Activated T-cell treated with anti-CD3 and anti-CD28 coated beads, Interleukin-2, amount 50 U/mL, for 24 hours (primary cell): ENCODE data around the gene MRPL33.

ENCODE experiments used
- DNase-seq: peaks from one replicate; pipeline ENCODE4 v3.0.0-alpha.2; 2020
- H3K27ac Mint-ChIP-seq: 2 replicates; pipeline ENCODE4 v1.8.0; 2020; ENCODE audit warnings: mild to moderate bottlenecking, mixed read lengths
- H3K27me3 Mint-ChIP-seq: 2 replicates; pipeline ENCODE4 v1.8.0; 2020; ENCODE audit warnings: mixed read lengths
- H3K36me3 Mint-ChIP-seq: 2 replicates; pipeline ENCODE4 v1.8.0; 2020; ENCODE audit warnings: low read depth, mixed read lengths
- H3K4me1 Mint-ChIP-seq: 2 replicates; pipeline ENCODE4 v1.8.0; 2020; ENCODE audit warnings: low read depth, mixed read lengths
- H3K4me3 Mint-ChIP-seq: 2 replicates; pipeline ENCODE4 v1.8.0; 2020; ENCODE audit warnings: mild to moderate bottlenecking, moderate library complexity, mixed read lengths
- H3K9me3 Mint-ChIP-seq: 2 replicates; pipeline ENCODE4 v1.8.0; 2020; ENCODE audit warnings: mixed read lengths

The MRPL33 gene

GRCh38 chr2:27804146-27804545 lies 32.6 kb downstream of the MRPL33 start:
- H3K9me3 Mint-ChIP-seq: no peaks in the 10 kb centered on the region
- no peak for DNase-seq
- no peaks in the 10 kb centered on the region for H3K27me3 Mint-ChIP-seq
- H3K27ac Mint-ChIP-seq: no peak overlapping the region
- H3K4me1 Mint-ChIP-seq: peaks cover 4% of the 10 kb centered on the region
- no peaks in the 10 kb centered on the region for H3K36me3 Mint-ChIP-seq
- H3K4me3 Mint-ChIP-seq: no peak overlapping the region

- Mint-ChIP-seq H3K4me1 (peaks cover 11% of the 10 kb centered on the region), H3K36me3 (no peaks in the 10 kb centered on the region), H3K27me3 (no peaks in the 10 kb centered on the region), H3K27ac (no peak overlapping the region), H3K4me3 (no peak overlapping the region), H3K9me3 (no peaks in the 10 kb centered on the region)
- DNase-seq: no peak
Measured at GRCh38 chr2:27805180-27805579, 33.7 kb downstream of the MRPL33 start.

- Mint-ChIP-seq H3K4me3 (no peak overlapping the region), H3K9me3 (no peaks in the 10 kb centered on the region), H3K36me3 (no peaks in the 10 kb centered on the region), H3K27ac (no peak overlapping the region), H3K27me3 (no peaks in the 10 kb centered on the region), H3K4me1 (peaks cover 12% of the 10 kb centered on the region)
- DNase-seq: no peak
Measured at GRCh38 chr2:27806311-27807059, 35.0 kb downstream of the MRPL33 start.

GRCh38 chr2:27807476-27807875 lies 36.0 kb downstream of the MRPL33 start:
- no peak overlapping the region for H3K4me3 Mint-ChIP-seq
- H3K9me3 Mint-ChIP-seq: no peaks in the 10 kb centered on the region
- no peak overlapping the region for H3K27ac Mint-ChIP-seq
- peaks cover 12% of the 10 kb centered on the region for H3K4me1 Mint-ChIP-seq
- no peak for DNase-seq
- no peaks in the 10 kb centered on the region for H3K27me3 Mint-ChIP-seq
- no peaks in the 10 kb centered on the region for H3K36me3 Mint-ChIP-seq

GRCh38 chr2:27808418-27808817 lies 36.9 kb downstream of the MRPL33 start:
- H3K27ac Mint-ChIP-seq: no peak overlapping the region
- no peaks in the 10 kb centered on the region for H3K9me3 Mint-ChIP-seq
- H3K4me1 Mint-ChIP-seq: peaks cover 12% of the 10 kb centered on the region
- no peak overlapping the region for H3K4me3 Mint-ChIP-seq
- H3K27me3 Mint-ChIP-seq: no peaks in the 10 kb centered on the region
- H3K36me3 Mint-ChIP-seq: no peaks in the 10 kb centered on the region
- DNase-seq: no peak

- Mint-ChIP-seq H3K4me3 (no peak overlapping the region), H3K36me3 (no peaks in the 10 kb centered on the region), H3K27me3 (no peaks in the 10 kb centered on the region), H3K9me3 (no peaks in the 10 kb centered on the region), H3K4me1 (peaks cover 12% of the 10 kb centered on the region), H3K27ac (no peak overlapping the region)
- DNase-seq: no peak
Measured at GRCh38 chr2:27808984-27809383, 37.5 kb downstream of the MRPL33 start.

GRCh38 chr2:27809761-27810241 lies 38.3 kb downstream of the MRPL33 start:
- DNase-seq: no peak
- Mint-ChIP-seq H3K4me3 (no peak overlapping the region), H3K4me1 (peaks cover 12% of the 10 kb centered on the region), H3K27me3 (no peaks in the 10 kb centered on the region), H3K27ac (peak overlapping the region; percentile 23), H3K36me3 (no peaks in the 10 kb centered on the region), H3K9me3 (no peaks in the 10 kb centered on the region)

GRCh38 chr2:27810455-27810854 lies 38.9 kb downstream of the MRPL33 start:
- DNase-seq: no peak
- Mint-ChIP-seq H3K36me3 (no peaks in the 10 kb centered on the region), H3K27me3 (no peaks in the 10 kb centered on the region), H3K27ac (peak overlapping the region; percentile 11), H3K9me3 (no peaks in the 10 kb centered on the region), H3K4me3 (no peak overlapping the region), H3K4me1 (peaks cover 12% of the 10 kb centered on the region)

- H3K36me3 Mint-ChIP-seq: no peaks in the 10 kb centered on the region
- H3K27me3 Mint-ChIP-seq: no peaks in the 10 kb centered on the region
- no peak overlapping the region for H3K4me3 Mint-ChIP-seq
- DNase-seq: no peak
- H3K27ac Mint-ChIP-seq: no peak overlapping the region
- H3K9me3 Mint-ChIP-seq: no peaks in the 10 kb centered on the region
- H3K4me1 Mint-ChIP-seq: peaks cover 12% of the 10 kb centered on the region
Measured at GRCh38 chr2:27811768-27812167, 40.2 kb downstream of the MRPL33 start.

- Mint-ChIP-seq H3K4me3 (no peak overlapping the region), H3K4me1 (peaks cover 8% of the 10 kb centered on the region), H3K9me3 (no peaks in the 10 kb centered on the region), H3K27me3 (no peaks in the 10 kb centered on the region), H3K36me3 (no peaks in the 10 kb centered on the region), H3K27ac (no peak overlapping the region)
- DNase-seq: no peak
Measured at GRCh38 chr2:27814758-27815157, 43.2 kb downstream of the MRPL33 start.

GRCh38 chr2:27815860-27816438 lies 44.4 kb downstream of the MRPL33 start:
- Mint-ChIP-seq H3K36me3 (no peaks in the 10 kb centered on the region), H3K9me3 (no peaks in the 10 kb centered on the region), H3K4me1 (peaks cover 3% of the 10 kb centered on the region), H3K27ac (no peak overlapping the region), H3K27me3 (no peaks in the 10 kb centered on the region), H3K4me3 (no peak overlapping the region)
- DNase-seq: no peak

- no peaks in the 10 kb centered on the region for H3K27me3 Mint-ChIP-seq
- peaks cover 3% of the 10 kb centered on the region for H3K4me1 Mint-ChIP-seq
- H3K9me3 Mint-ChIP-seq: peaks cover 7% of the 10 kb centered on the region
- no peak overlapping the region for H3K27ac Mint-ChIP-seq
- H3K4me3 Mint-ChIP-seq: no peak overlapping the region
- DNase-seq: no peak
- H3K36me3 Mint-ChIP-seq: peaks cover 3% of the 10 kb centered on the region
Measured at GRCh38 chr2:27822049-27822448, 50.5 kb downstream of the MRPL33 start.

GRCh38 chr2:27823135-27823534 lies 51.6 kb downstream of the MRPL33 start:
- no peaks in the 10 kb centered on the region for H3K27me3 Mint-ChIP-seq
- no peak overlapping the region for H3K4me3 Mint-ChIP-seq
- H3K36me3 Mint-ChIP-seq: peaks cover 3% of the 10 kb centered on the region
- H3K9me3 Mint-ChIP-seq: peaks cover 7% of the 10 kb centered on the region
- DNase-seq: no peak
- H3K4me1 Mint-ChIP-seq: peaks cover 3% of the 10 kb centered on the region
- no peak overlapping the region for H3K27ac Mint-ChIP-seq

- H3K27ac Mint-ChIP-seq: no peak overlapping the region
- H3K4me3 Mint-ChIP-seq: no peak overlapping the region
- DNase-seq: no peak
- peaks cover 3% of the 10 kb centered on the region for H3K4me1 Mint-ChIP-seq
- peaks cover 3% of the 10 kb centered on the region for H3K36me3 Mint-ChIP-seq
- H3K9me3 Mint-ChIP-seq: peaks cover 7% of the 10 kb centered on the region
- no peaks in the 10 kb centered on the region for H3K27me3 Mint-ChIP-seq
Measured at GRCh38 chr2:27823569-27823968, 52.0 kb downstream of the MRPL33 start.

- no peak for DNase-seq
- no peaks in the 10 kb centered on the region for H3K27me3 Mint-ChIP-seq
- peaks cover 7% of the 10 kb centered on the region for H3K9me3 Mint-ChIP-seq
- no peak overlapping the region for H3K4me3 Mint-ChIP-seq
- peaks cover under 1% of the 10 kb centered on the region for H3K4me1 Mint-ChIP-seq
- peaks cover 3% of the 10 kb centered on the region for H3K36me3 Mint-ChIP-seq
- H3K27ac Mint-ChIP-seq: no peak overlapping the region
Measured at GRCh38 chr2:27824401-27824800, 52.9 kb downstream of the MRPL33 start.
